GM23248 (cell line): ENCODE measurements around the gene WIPI1.

Source experiments
- EZH2 ChIP-seq: fragments of 200-600 bp; sonication (generic); IDR thresholded peaks from 2 replicates; pipeline ENCODE4 v1.6.1; 2018; ENCODE audit warnings: antibody characterized with exemption, mild to moderate bottlenecking; ENCODE audit not compliant: insufficient read depth, poor library complexity, severe bottlenecking
- EZH2phosphoT487 ChIP-seq: fragments of 200-600 bp; sonication (generic); IDR thresholded peaks from 2 replicates; pipeline ENCODE4 v1.6.1; 2018; ENCODE audit warnings: antibody characterized with exemption, moderate library complexity, mild to moderate bottlenecking, low read depth; ENCODE audit not compliant: insufficient read depth

- TF ChIP-seq EZH2, result no peak
- no peak for TF ChIP-seq EZH2phosphoT487
Observed at GRCh38 chr17:68381076-68381900, 76.0 kb downstream of the WIPI1 start.
